Lung (tissue), 12 donors: Measurements from ENCODE around the gene MAP3K12. TPM values are rescaled to one million over a fixed set of nuclear protein-coding genes. Genes with fewer than 3 reads are reported as not detected.

Experiments
- ATAC-seq: fragments of 200-7000 bp; cut with Tn5 transposase; one replicate; pipeline ENCODE4 v1.9.1; 2020; ENCODE audit warnings: moderate number of reproducible peaks; ENCODE audit not compliant: insufficient read depth, low FRiP score
- DNase-seq, 3 donors: peaks; one replicate each; pipeline ENCODE4 v3.0.0-alpha.2; 2013 to 2017
- H3K27ac ChIP-seq, 2 donors: one replicate each; pipeline ENCODE4 v1.5.1; 2013; ENCODE audit warnings: mild to moderate bottlenecking in 2 of 2, moderate library complexity in 2 of 2, control low read depth in 1 of 2, inconsistent platforms in 1 of 2, low read depth in 1 of 2, low read length in 1 of 2
- H3K27me3 ChIP-seq, 3 donors: one replicate each; pipeline ENCODE4 v1.5.1; 2013; ENCODE audit warnings: low read length in 2 of 3; ENCODE audit not compliant: control insufficient read depth in 3 of 3, insufficient read depth in 3 of 3
- H3K36me3 ChIP-seq, 4 donors: one replicate each; pipeline ENCODE4 v1.5.1; 2013; ENCODE audit warnings: low read length in 4 of 4, mild to moderate bottlenecking in 1 of 4, moderate library complexity in 1 of 4; ENCODE audit not compliant: control insufficient read depth in 4 of 4, insufficient read depth in 4 of 4
- H3K4me1 ChIP-seq, 5 donors: one replicate each; pipeline ENCODE4 v1.5.1; 2013; ENCODE audit warnings: low read length in 5 of 5, mild to moderate bottlenecking in 2 of 5, moderate library complexity in 1 of 5; ENCODE audit not compliant: control insufficient read depth in 5 of 5, insufficient read depth in 5 of 5
- H3K4me3 ChIP-seq: one replicate; pipeline ENCODE4 v1.5.1; 2013; ENCODE audit warnings: mild to moderate bottlenecking, control low read depth, moderate library complexity
- H3K9ac ChIP-seq, 2 donors: one replicate each; pipeline ENCODE4 v1.5.1; 2013; ENCODE audit warnings: low read length in 2 of 2, control low read depth in 1 of 2; ENCODE audit not compliant: insufficient read depth in 1 of 2
- H3K9me3 ChIP-seq, 4 donors: one replicate each; pipeline ENCODE4 v1.5.1; 2013; ENCODE audit warnings: low read length in 3 of 4, mild to moderate bottlenecking in 1 of 4, moderate library complexity in 1 of 4; ENCODE audit not compliant: control insufficient read depth in 4 of 4, insufficient read depth in 3 of 4
- WGBS, 2 donors: extraction: QIAGEN DNeasy Blood & Tissue Kit; methylation state at CpG; one replicate each; pipeline ENCODE4 v1.1.7; 2013; 5-methylcytosine and 5-hydroxymethylcytosine counted together
- polyA plus RNA-seq, 2 donors: library from polyadenylated mRNA; stranded (reverse); fragments of 200-250 nt; gene quantifications; one replicate each; pipeline ENCODE4 v1.2.1, GENCODE V29; 2013
- total RNA-seq, 2 donors: library from RNA; depleted of rRNA in 1 of 2; stranded (reverse); fragments of >200 nt in 1 of 2; gene quantifications; one replicate each; pipeline ENCODE4 v1.2.1, GENCODE V29; 2014 to 2021
- TF ChIP-seq, protein P1 (sequence below): IDR thresholded peaks from 2 replicates; pipeline ENCODE4 v1.5.1; 2012; ENCODE audit warnings: mild to moderate bottlenecking; ENCODE audit errors: control extremely low read depth, extremely low read depth
- donor health status: control.
- donor health status: control.
- donor health status: Bipolar disorder and iron deficiency.
- donor health status: healthy.
- donor health status: DM: yes; HTN: yes; CAD: no.

MAP3K12 gene
- total and polyA plus RNA-seq, 4 donors = 13.4 to 25.4 (median 20.1) TPM

DNA sequence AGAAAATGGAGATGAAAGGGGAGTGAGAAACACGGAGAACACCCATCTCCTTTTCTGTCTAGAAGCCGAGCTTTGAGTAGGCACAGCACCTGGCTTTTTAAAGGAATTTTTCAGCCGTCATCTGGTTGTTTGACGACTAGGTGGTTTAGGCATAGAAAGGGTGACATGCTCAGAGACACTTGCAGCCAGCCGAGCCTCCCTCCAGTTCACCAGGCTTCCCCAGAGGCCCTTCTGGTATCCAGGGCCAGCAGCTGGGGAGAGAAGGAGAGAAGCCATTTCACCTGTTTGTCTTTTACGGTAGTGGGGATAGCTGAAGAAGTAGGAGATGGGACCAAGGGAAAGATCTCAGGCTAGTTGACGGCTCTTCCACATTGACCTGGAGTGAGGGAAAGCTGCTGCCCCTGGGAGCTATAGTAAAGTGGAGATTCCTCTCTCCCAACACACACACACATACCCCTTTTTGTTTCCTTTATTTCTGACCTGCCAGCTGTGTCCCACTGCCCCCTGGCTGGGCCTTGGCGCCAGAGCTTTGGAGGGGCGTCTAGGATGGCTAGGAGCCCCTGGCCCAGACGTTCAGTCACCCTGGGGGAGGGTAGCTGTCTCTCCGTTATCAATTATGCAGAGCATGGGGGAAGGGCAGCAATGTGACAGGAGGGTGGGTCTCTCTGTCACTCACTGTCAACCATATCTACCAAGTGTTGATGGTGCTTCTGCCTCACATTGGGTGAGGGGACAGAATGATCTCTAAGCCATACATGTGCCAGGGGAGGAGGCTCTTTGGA, 5.5 kb downstream of the MAP3K12 start:
- Histone ChIP-seq H3K9ac (peak overlapping the region; percentile 56 to 98), H3K27ac (peak overlapping the region; percentile 43 to 71), H3K27me3 (no peaks in the 10 kb centered on the region), H3K9me3 (no peaks in the 10 kb centered on the region), H3K4me3 (no peak overlapping the region), H3K36me3 (peaks cover 0 to 3% (median 0%) of the 10 kb centered on the region in 4 donors), H3K4me1 (peaks cover 0 to 39% (median 23%) of the 10 kb centered on the region in 5 donors)
- DNase-seq (no peak), ATAC-seq (no peak)
- TF ChIP-seq, protein P1, sequence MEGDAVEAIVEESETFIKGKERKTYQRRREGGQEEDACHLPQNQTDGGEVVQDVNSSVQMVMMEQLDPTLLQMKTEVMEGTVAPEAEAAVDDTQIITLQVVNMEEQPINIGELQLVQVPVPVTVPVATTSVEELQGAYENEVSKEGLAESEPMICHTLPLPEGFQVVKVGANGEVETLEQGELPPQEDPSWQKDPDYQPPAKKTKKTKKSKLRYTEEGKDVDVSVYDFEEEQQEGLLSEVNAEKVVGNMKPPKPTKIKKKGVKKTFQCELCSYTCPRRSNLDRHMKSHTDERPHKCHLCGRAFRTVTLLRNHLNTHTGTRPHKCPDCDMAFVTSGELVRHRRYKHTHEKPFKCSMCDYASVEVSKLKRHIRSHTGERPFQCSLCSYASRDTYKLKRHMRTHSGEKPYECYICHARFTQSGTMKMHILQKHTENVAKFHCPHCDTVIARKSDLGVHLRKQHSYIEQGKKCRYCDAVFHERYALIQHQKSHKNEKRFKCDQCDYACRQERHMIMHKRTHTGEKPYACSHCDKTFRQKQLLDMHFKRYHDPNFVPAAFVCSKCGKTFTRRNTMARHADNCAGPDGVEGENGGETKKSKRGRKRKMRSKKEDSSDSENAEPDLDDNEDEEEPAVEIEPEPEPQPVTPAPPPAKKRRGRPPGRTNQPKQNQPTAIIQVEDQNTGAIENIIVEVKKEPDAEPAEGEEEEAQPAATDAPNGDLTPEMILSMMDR = no peak
- WGBS, 2 donors = 40 to 45% methylated on average over 11 of the region's 11 CpGs

DNA sequence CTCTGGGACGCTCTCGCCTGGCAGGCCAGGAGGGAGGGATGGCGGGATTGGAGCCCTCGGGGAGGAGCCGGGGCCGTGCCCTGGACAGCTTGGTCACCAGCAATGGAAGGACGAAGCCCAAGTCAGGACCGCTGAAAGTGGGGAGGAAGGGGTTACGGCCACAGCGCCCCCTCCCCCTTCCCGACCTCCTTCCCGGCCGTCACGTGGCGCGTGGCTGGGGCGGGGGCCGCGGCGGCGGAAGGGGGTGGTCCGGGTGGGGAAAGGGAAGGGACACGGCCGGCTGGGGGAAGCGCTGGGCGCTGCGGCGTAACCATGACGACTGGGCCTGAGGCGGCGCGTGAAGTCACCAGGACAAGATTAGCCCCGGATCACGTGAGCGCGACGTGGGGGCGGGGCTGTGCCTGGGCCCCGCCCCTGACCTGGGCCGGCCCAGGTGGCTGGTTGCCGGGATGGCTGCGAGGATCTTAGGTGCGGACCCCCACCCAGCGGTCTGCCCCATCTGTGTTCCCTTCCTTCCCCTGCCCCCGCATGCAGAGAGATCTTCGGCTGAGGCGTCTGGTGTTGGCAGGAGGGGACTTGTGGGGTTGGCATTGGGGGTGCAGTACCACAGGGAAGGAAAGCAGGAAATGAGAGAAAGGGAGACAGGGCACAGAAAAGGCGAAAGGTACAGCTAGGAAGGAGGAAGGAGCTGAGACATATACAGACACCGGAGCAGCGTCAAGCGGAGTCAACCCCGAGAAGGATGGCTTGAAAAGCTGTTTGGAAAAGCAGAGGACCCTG, 6.2 kb downstream of the MAP3K12 start:
- DNase-seq = peak; percentile 97 to 98 (median 98)
- H3K9ac ChIP-seq = peak overlapping the region; percentile 56 to 98
- peak overlapping the region; percentile 47 for H3K4me3 ChIP-seq
- WGBS, 2 donors = 1% methylated on average over 38 to 52 of the region's 52 CpGs
- peaks cover 0 to 35% (median 23%) of the 10 kb centered on the region in 5 donors for H3K4me1 ChIP-seq
- no peaks in the 10 kb centered on the region for H3K9me3 ChIP-seq
- ATAC-seq = peak; percentile 83
- no peaks in the 10 kb centered on the region for H3K27me3 ChIP-seq
- peak overlapping the region; percentile 71 to 86 for H3K27ac ChIP-seq
- TF ChIP-seq, protein P1 = no peak
- H3K36me3 ChIP-seq = peaks cover 0 to 3% (median under 1%) of the 10 kb centered on the region in 4 donors

DNA sequence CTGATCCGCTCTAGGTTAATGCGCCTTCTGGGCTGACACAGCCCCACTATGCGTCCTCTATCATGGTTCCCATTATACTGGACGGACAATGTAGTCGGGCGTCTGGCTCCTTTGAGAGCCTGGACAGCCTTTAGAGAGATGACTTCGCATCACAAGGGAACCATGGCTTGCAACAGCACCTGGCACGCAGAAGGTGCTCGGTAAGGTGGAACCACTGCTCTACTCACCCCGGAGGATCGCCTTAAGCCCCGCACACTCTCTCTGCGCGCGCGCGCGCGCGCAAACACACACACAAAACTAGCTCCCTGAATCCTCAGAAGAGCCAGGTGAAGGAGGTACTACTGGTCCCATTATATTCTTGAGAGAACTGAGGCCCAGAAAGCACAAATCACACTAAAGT, 7.1 kb downstream of the MAP3K12 start:
- WGBS, 2 donors = 69 to 77% methylated on average over 20 of the region's 20 CpGs
- ATAC-seq = no peak
- H3K27me3 ChIP-seq = no peaks in the 10 kb centered on the region
- DNase-seq = no peak
- TF ChIP-seq, protein P1 = no peak
- no peaks in the 10 kb centered on the region for H3K9me3 ChIP-seq
- peak overlapping the region in 1 of 2 donors; percentile 61 for H3K27ac ChIP-seq
- H3K4me3 ChIP-seq = no peak overlapping the region
- H3K9ac ChIP-seq = peak overlapping the region; percentile 46 to 84
- peaks cover 0 to 37% (median 23%) of the 10 kb centered on the region in 5 donors for H3K4me1 ChIP-seq
- peaks cover 0 to 8% (median 3%) of the 10 kb centered on the region in 4 donors for H3K36me3 ChIP-seq
